DND-41 (cell line): Measurements from ENCODE around the gene STK24.

Source experiments
- ATAC-seq: fragments of 200-7000 bp; cut with Tn5 transposase; 3 replicates; pipeline ENCODE4 v1.9.1; 2021; ENCODE audit warnings: low read depth; ENCODE audit not compliant: insufficient read depth
- DNase-seq: peaks from one replicate; pipeline ENCODE4 v3.0.0-alpha.2; 2020
- H2AFZ ChIP-seq: 2 replicates; pipeline ENCODE4 v1.6.0; 2012; ENCODE audit warnings: low read depth, low read length
- H3K27ac ChIP-seq: 2 replicates; pipeline ENCODE4 v1.5.1; 2012; ENCODE audit warnings: low read length, inconsistent platforms
- H3K27me3 ChIP-seq: fragments of 200-600 bp; sonication (generic); 2 replicates; pipeline ENCODE4 v1.6.0; 2012; ENCODE audit warnings: low read length, mild to moderate bottlenecking, inconsistent platforms; ENCODE audit not compliant: insufficient read depth, poor library complexity
- H3K36me3 ChIP-seq: 2 replicates; pipeline ENCODE4 v1.5.1; 2012; ENCODE audit warnings: low read length, inconsistent platforms; ENCODE audit not compliant: insufficient read depth
- H3K4me1 ChIP-seq: 2 replicates; pipeline ENCODE4 v1.5.1; 2012; ENCODE audit warnings: mild to moderate bottlenecking, low read length; ENCODE audit not compliant: insufficient read depth
- H3K4me2 ChIP-seq: 2 replicates; pipeline ENCODE4 v1.6.0; 2012; ENCODE audit warnings: mild to moderate bottlenecking, moderate library complexity, low read length, inconsistent platforms; ENCODE audit not compliant: insufficient read depth
- H3K4me3 ChIP-seq, 2 experiments: fragments of 200-600 bp in 1 of 2; shearing (Covaris generic) in 1 of 2; 2 replicates each; pipeline ENCODE4 v1.5.1; 2012 to 2016; ENCODE audit warnings: inconsistent platforms in 2 of 2, low read length in 2 of 2, mild to moderate bottlenecking in 2 of 2, low read depth in 1 of 2, moderate library complexity in 1 of 2
- H3K79me2 ChIP-seq: 2 replicates; pipeline ENCODE4 v1.6.0; 2012; ENCODE audit warnings: low read length, inconsistent platforms; ENCODE audit not compliant: insufficient read depth
- H3K9ac ChIP-seq: 2 replicates; pipeline ENCODE4 v1.6.0; 2012; ENCODE audit warnings: low read depth, mild to moderate bottlenecking, inconsistent platforms, low read length, moderate library complexity
- H3K9me3 ChIP-seq: 2 replicates; pipeline ENCODE4 v1.5.1; 2012; ENCODE audit warnings: low read length, moderate library complexity, mild to moderate bottlenecking, inconsistent platforms; ENCODE audit not compliant: insufficient read depth, severe bottlenecking
- H4K20me1 ChIP-seq: 2 replicates; pipeline ENCODE4 v1.6.0; 2012; ENCODE audit warnings: low read length; ENCODE audit not compliant: insufficient read depth
- EZH2 ChIP-seq: IDR thresholded peaks from 3 replicates; pipeline ENCODE4 v1.6.1; 2012; ENCODE audit warnings: borderline replicate concordance, low read depth, mild to moderate bottlenecking, moderate library complexity, low read length, inconsistent platforms; ENCODE audit not compliant: severe bottlenecking
- TF ChIP-seq, protein P1 (sequence below): IDR thresholded peaks from 2 replicates; pipeline ENCODE4 v1.5.1; 2012; ENCODE audit warnings: borderline replicate concordance, low read length, moderate library complexity, mild to moderate bottlenecking; ENCODE audit not compliant: poor library complexity, severe bottlenecking; ENCODE audit errors: extremely low read depth

STK24 gene

DNA sequence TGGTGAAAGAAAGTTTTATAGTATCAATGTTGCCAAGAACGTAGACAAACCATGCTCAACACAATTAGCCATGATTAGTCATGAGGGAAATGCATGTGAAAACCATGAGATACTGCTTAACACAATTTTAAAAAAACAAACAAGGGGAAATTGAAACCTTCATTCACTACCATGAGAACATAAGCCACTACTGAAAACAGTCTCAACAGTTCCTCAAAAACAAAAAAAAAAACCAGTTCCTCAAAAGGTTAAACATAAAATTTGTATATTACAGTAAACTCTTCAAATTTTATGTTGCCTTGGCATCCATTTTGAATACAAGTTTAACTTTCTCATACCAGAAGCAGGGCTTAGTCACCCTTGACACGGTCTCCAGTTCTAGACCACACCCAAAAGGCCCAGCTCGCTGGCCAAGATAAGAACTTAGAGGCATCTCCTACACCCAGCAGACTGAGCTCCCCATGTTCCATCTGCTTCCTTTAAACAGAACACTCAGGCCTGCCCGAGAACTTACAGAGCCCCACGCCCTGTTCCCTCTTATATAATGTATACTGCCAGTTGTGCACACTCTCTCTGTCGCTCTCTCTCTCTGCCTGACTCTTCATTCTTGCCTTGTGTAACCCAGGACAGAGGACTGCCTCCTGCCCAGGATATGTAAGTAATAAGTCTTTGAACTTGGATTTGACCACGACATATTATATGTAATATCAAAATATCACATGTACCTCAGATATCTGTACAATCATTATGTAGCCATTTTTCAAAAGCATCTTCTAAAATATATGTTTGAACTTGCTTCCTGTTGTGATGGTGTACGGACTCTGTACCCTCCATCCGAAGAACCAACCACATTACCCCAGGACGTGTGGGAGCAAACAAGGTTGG, 67.4 kb downstream of the STK24 start:
- Histone ChIP-seq H3K9me3 (no peaks in the 10 kb centered on the region), H3K4me3 (no peak overlapping the region), H3K9ac (no peak overlapping the region), H3K27ac (no peak overlapping the region), H3K79me2 (peaks cover 99% of the 10 kb centered on the region), H3K27me3 (no peaks in the 10 kb centered on the region), H4K20me1 (peaks cover 59% of the 10 kb centered on the region), H3K4me2 (no peak overlapping the region), H3K4me1 (no peaks in the 10 kb centered on the region), H2AFZ (no peak overlapping the region), H3K36me3 (peaks cover 25% of the 10 kb centered on the region)
- DNase-seq (no peak), ATAC-seq (0 out of 3 replicates have a peak, but pooled peaks have one; percentile 14)
- TF ChIP-seq, protein P1, sequence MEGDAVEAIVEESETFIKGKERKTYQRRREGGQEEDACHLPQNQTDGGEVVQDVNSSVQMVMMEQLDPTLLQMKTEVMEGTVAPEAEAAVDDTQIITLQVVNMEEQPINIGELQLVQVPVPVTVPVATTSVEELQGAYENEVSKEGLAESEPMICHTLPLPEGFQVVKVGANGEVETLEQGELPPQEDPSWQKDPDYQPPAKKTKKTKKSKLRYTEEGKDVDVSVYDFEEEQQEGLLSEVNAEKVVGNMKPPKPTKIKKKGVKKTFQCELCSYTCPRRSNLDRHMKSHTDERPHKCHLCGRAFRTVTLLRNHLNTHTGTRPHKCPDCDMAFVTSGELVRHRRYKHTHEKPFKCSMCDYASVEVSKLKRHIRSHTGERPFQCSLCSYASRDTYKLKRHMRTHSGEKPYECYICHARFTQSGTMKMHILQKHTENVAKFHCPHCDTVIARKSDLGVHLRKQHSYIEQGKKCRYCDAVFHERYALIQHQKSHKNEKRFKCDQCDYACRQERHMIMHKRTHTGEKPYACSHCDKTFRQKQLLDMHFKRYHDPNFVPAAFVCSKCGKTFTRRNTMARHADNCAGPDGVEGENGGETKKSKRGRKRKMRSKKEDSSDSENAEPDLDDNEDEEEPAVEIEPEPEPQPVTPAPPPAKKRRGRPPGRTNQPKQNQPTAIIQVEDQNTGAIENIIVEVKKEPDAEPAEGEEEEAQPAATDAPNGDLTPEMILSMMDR: no peak
- no peak for TF ChIP-seq EZH2

DNA sequence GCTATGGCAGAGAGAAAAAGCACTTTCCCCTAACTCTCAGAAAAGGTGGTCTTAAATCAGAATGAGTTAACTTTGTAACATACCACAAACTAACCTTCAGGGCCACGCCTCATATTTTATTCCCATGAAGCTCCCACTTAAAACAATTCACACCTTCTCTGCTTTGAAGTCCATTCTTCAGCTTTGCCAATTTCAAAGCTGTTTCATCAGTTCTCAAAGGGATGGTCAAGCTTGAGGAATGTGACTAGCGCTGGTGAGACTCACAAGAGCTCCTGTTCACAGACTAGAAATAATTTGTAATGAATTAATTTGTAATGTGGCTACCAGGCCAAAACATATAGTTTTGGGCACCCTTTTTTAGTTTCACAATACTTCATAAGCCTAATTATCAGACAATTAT, 68.2 kb downstream of the STK24 start:
- Histone ChIP-seq H3K9me3 (no peaks in the 10 kb centered on the region), H3K79me2 (peaks cover 100% of the 10 kb centered on the region), H3K27me3 (no peaks in the 10 kb centered on the region), H3K4me2 (no peak overlapping the region), H2AFZ (no peak overlapping the region), H3K4me1 (no peaks in the 10 kb centered on the region), H3K4me3 (no peak overlapping the region), H4K20me1 (peaks cover 65% of the 10 kb centered on the region), H3K9ac (no peak overlapping the region), H3K27ac (no peak overlapping the region), H3K36me3 (peaks cover 32% of the 10 kb centered on the region)
- DNase-seq: no peak
- ATAC-seq: no peak
- TF ChIP-seq, protein P1: no peak
- no peak for TF ChIP-seq EZH2

DNA sequence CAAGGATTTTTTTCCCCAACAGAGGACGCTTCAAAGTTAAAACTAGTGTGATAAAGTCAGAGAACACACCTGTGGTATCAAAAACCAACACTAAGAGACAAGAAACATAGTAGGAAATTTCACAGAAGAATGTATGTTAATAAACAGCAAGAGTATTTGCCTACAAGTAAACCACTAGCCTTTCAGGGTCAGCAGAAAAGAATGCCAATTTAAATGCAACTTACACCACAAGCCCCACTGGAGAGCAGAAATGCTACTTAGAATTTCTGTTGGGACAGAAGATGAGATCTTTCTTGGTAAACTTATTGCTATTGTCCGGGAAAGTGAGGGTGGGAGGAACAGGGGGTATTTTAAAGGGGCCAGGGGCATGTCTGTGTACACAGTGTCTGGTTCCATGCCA, 68.6 kb downstream of the STK24 start:
- peaks cover 100% of the 10 kb centered on the region for H3K79me2 ChIP-seq
- no peak overlapping the region for H3K9ac ChIP-seq
- H2AFZ ChIP-seq: no peak overlapping the region
- H3K36me3 ChIP-seq: peaks cover 35% of the 10 kb centered on the region
- H3K9me3 ChIP-seq: no peaks in the 10 kb centered on the region
- no peak for TF ChIP-seq EZH2
- H3K4me3 ChIP-seq: no peak overlapping the region
- ATAC-seq (no peak), DNase-seq (no peak)
- no peaks in the 10 kb centered on the region for H3K27me3 ChIP-seq
- no peak overlapping the region for H3K4me2 ChIP-seq
- H3K4me1 ChIP-seq: no peaks in the 10 kb centered on the region
- no peak overlapping the region for H3K27ac ChIP-seq
- peaks cover 67% of the 10 kb centered on the region for H4K20me1 ChIP-seq

DNA sequence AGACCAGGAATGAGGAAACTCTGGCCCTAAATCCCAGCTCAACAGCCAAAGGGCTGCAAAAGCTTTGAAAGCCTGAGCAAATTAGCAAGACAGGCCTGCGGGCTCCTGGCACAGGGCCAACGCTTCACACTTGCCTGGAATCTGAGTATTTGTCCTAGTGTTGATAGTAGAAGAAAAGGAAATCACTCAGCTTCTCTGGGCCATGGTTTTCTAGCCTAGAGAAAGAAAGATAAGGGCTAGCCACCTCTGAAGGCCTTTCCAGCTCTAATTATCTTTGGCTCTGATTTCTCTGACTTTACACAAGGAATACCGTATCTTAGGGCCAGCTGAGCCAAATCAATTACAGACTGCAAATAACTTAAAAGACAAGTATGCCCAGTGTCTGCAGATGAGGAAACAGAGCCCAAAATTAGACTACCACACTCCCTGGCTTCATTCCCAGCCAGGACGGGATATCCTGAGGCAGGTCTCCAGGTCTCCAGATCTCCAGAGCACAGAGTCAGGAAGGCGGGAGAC, 69.6 kb downstream of the STK24 start:
- H3K27me3 ChIP-seq: no peaks in the 10 kb centered on the region
- no peaks in the 10 kb centered on the region for H3K4me1 ChIP-seq
- no peak for ATAC-seq
- H3K79me2 ChIP-seq: peaks cover 99% of the 10 kb centered on the region
- H3K4me2 ChIP-seq: no peak overlapping the region
- peaks cover 33% of the 10 kb centered on the region for H3K36me3 ChIP-seq
- H3K27ac ChIP-seq: no peak overlapping the region
- H3K9ac ChIP-seq: no peak overlapping the region
- peaks cover 68% of the 10 kb centered on the region for H4K20me1 ChIP-seq
- no peak for DNase-seq
- H3K4me3 ChIP-seq: no peak overlapping the region
- H3K9me3 ChIP-seq: no peaks in the 10 kb centered on the region
- TF ChIP-seq EZH2: no peak
- TF ChIP-seq, protein P1: no peak
- no peak overlapping the region for H2AFZ ChIP-seq
